Endothelial cell of umbilical vein (primary cell): Measurements from ENCODE around the gene MYO1C. TPM values are rescaled to one million over a fixed set of nuclear protein-coding genes. Genes with fewer than 3 reads are reported as not detected.

Experiments
- BruUV-seq: library from RNA; stranded (reverse); fragments of 400-500 nt; replicated peaks from 2 replicates; lab custom pipeline; 2021; lab: Mats Ljungman, UMichigan
- CTCF ChIA-PET: fragments of 300-600, 350-600 bp; sonication (Branson Sonifier 250); formaldehyde crosslinking; loops from one replicate; lab custom pipeline; 2021; ENCODE audit warnings: antibody characterized with exemption, inconsistent platforms; lab: Charles Lee
- POLR2A ChIA-PET: fragments of 300-600, 350-600 bp; sonication (Branson Sonifier 250); formaldehyde crosslinking; loops from one replicate; lab custom pipeline; 2021; ENCODE audit warnings: antibody characterized with exemption, inconsistent platforms; lab: Charles Lee
- DNase-seq: peaks from one replicate; pipeline ENCODE4 v3.0.0-alpha.2; 2011; ENCODE audit warnings: low read depth, low spot score
- FAIRE-seq: peaks from 2 replicates; lab custom pipeline; 2011; peaks lifted over from hg19 to GRCh38; lab: Jason Lieb, UNC
- H2AFZ ChIP-seq: 2 replicates; pipeline ENCODE4 v1.6.0; 2012; ENCODE audit warnings: low read depth, low read length, control low read depth, inconsistent platforms
- H3K27ac ChIP-seq: 2 replicates; pipeline ENCODE4 v1.5.1; 2011; ENCODE audit warnings: low read depth, mild to moderate bottlenecking, control low read depth, low read length, moderate library complexity; ENCODE audit not compliant: insufficient read depth
- H3K27me3 ChIP-seq, 2 experiments: 2 replicates each; pipeline versions ENCODE4 v1.6.0 to v1.6.1; 2011; ENCODE audit warnings: low read length in 2 of 2, mixed read lengths in 1 of 2; ENCODE audit not compliant: control insufficient read depth in 2 of 2, insufficient read depth in 2 of 2
- H3K36me3 ChIP-seq, 2 experiments: 2 replicates in 1 of 2; 3 replicates in 1 of 2; pipeline ENCODE4 v1.5.1; 2011; ENCODE audit warnings: low read length in 2 of 2, mild to moderate bottlenecking in 1 of 2, moderate library complexity in 1 of 2; ENCODE audit not compliant: control insufficient read depth in 2 of 2, insufficient read depth in 2 of 2; ENCODE audit errors: extremely low read depth in 1 of 2
- H3K4me1 ChIP-seq: 3 replicates; pipeline ENCODE4 v1.5.1; 2011; ENCODE audit warnings: mild to moderate bottlenecking, low read length; ENCODE audit not compliant: control insufficient read depth, insufficient read depth; ENCODE audit errors: extremely low read depth
- H3K4me2 ChIP-seq: 2 replicates; pipeline ENCODE4 v1.6.1; 2011; ENCODE audit warnings: low read length, control low read depth, mixed read lengths; ENCODE audit not compliant: insufficient read depth
- H3K4me3 ChIP-seq, 3 experiments: fragments of 200-600 bp in 1 of 3; sonication (generic), shearing (Covaris generic) in 1 of 3; replicated peaks in 1 of 3; 2 replicates each; pipeline ENCODE4 v1.5.1; 2011 to 2016; ENCODE audit warnings: control low read depth in 3 of 3, low read length in 3 of 3, mild to moderate bottlenecking in 2 of 3, inconsistent platforms in 1 of 3, low read depth in 1 of 3, moderate library complexity in 1 of 3; ENCODE audit not compliant: insufficient read depth in 1 of 3
- H3K79me2 ChIP-seq: 2 replicates; pipeline ENCODE4 v1.6.0; 2012; ENCODE audit warnings: low read length, inconsistent platforms; ENCODE audit not compliant: control insufficient read depth, insufficient read depth
- H3K9ac ChIP-seq: replicated peaks from 2 replicates; pipeline ENCODE3; 2011; ENCODE audit warnings: low read length, control low read depth; ENCODE audit not compliant: insufficient read depth; ENCODE audit errors: extremely low read depth
- H3K9me1 ChIP-seq: replicated peaks from 3 replicates; pipeline ENCODE4 v1.6.0; 2011; ENCODE audit warnings: mild to moderate bottlenecking, low read length; ENCODE audit not compliant: control insufficient read depth, insufficient read depth; ENCODE audit errors: extremely low read depth
- H3K9me3 ChIP-seq: replicated peaks from 2 replicates; pipeline ENCODE4 v1.5.1; 2012; ENCODE audit warnings: low read length, inconsistent platforms; ENCODE audit not compliant: control insufficient read depth, insufficient read depth
- H4K20me1 ChIP-seq: replicated peaks from 2 replicates; pipeline ENCODE3; 2011; ENCODE audit warnings: mild to moderate bottlenecking, low read length; ENCODE audit not compliant: control insufficient read depth, insufficient read depth; ENCODE audit errors: extremely low read depth
- CTCF ChIP-seq, 2 donors: IDR thresholded peaks; 1 replicate in 1 of 2; 2 replicates in 1 of 2; pipeline ENCODE4 v1.5.1; 2011; ENCODE audit warnings: low read length in 2 of 2, mild to moderate bottlenecking in 2 of 2, moderate library complexity in 2 of 2, control low read depth in 1 of 2, inconsistent platforms in 1 of 2, low read depth in 1 of 2; ENCODE audit not compliant: insufficient read depth in 1 of 2; ENCODE audit errors: extremely low read depth in 1 of 2
- EZH2 ChIP-seq: IDR thresholded peaks from 2 replicates; pipeline ENCODE4 v1.6.1; 2012; ENCODE audit warnings: borderline replicate concordance, low read depth, mild to moderate bottlenecking, moderate library complexity, low read length, inconsistent platforms; ENCODE audit not compliant: severe bottlenecking
- FOS ChIP-seq: IDR thresholded peaks from 2 replicates; pipeline ENCODE4 v1.6.1; 2011; ENCODE audit warnings: mild to moderate bottlenecking, low read length, moderate library complexity, borderline replicate concordance; ENCODE audit not compliant: insufficient read depth
- GATA2 ChIP-seq: IDR thresholded peaks from 2 replicates; pipeline ENCODE4 v1.7.0; 2011; ENCODE audit warnings: low read depth, mild to moderate bottlenecking, moderate library complexity, mixed read lengths, low read length; ENCODE audit not compliant: insufficient read length, insufficient read depth
- JUN ChIP-seq: IDR thresholded peaks from 2 replicates; pipeline ENCODE4 v1.6.1; 2011; ENCODE audit warnings: borderline replicate concordance, low read depth; ENCODE audit not compliant: insufficient read length, insufficient read depth
- MAX ChIP-seq: IDR thresholded peaks from 2 replicates; pipeline ENCODE4 v1.6.1; 2011; ENCODE audit not compliant: insufficient read depth, insufficient read length
- MYC ChIP-seq: IDR thresholded peaks from one replicate; pipeline ENCODE4 v1.6.1; 2011; ENCODE audit warnings: mild to moderate bottlenecking, low read depth, low read length
- POLR2A ChIP-seq: IDR thresholded peaks from 2 replicates; pipeline ENCODE4 v1.6.1; 2012; ENCODE audit warnings: low read depth, mild to moderate bottlenecking, control low read depth, low read length
- POLR2AphosphoS5 ChIP-seq: IDR thresholded peaks from 2 replicates; pipeline ENCODE4 v1.6.1; 2012; ENCODE audit warnings: low read depth, mild to moderate bottlenecking, control low read depth, low read length, moderate library complexity; ENCODE audit not compliant: insufficient read depth
- dilution Hi-C: fragments of 300-500 bp; cut with MboI; formaldehyde crosslinking; loops from one replicate; pipeline ENCODE4 v1.15.0; 2019; ENCODE audit warnings: low sequenced_read_pairs; ENCODE audit not compliant: extremely low pct_ligation_motif_present
- intact Hi-C: fragments of 100-400 bp; cut with micrococcal nuclease; formaldehyde crosslinking; loops from one replicate; pipeline ENCODE4 v1.10.0; 2022
- polyA plus RNA-seq, 4 experiments: library from polyadenylated mRNA; depleted of rRNA in 3 of 4; stranded (reverse) in 3 of 4; unstranded in 1 of 4; fragments of >200 nt; gene quantifications; 2 replicates each; pipeline versions ENCODE4 v1.2.1 to v1.2.3, GENCODE V29; 2011 to 2012; ENCODE audit warnings: missing spikeins in 1 of 4
- total RNA-seq: library from RNA; stranded (reverse); gene quantifications from 2 replicates; pipeline ENCODE4 v1.2.3, GENCODE V29; 2021

Gene MYO1C
- total and polyA plus RNA-seq, 2 donors (not counting 3 experiments of a cell fraction or from before 2014, with no cell fraction given) = 141 to 206 TPM

GRCh38 chr17:1474402-1475189 is 17.9 kb downstream of the MYO1C start:
- Histone ChIP-seq H3K27me3 (no peaks in the 10 kb centered on the region), H3K9ac (no peak overlapping the region), H2AFZ (no peak overlapping the region), H3K36me3 (peaks cover 12 to 47% of the 10 kb centered on the region in 2 experiments), H3K4me3 (no peak overlapping the region), H3K4me2 (no peak overlapping the region), H3K79me2 (no peaks in the 10 kb centered on the region), H3K27ac (no peak overlapping the region), H3K4me1 (no peaks in the 10 kb centered on the region), H3K9me3 (no peaks in the 10 kb centered on the region), H4K20me1 (no peaks in the 10 kb centered on the region), H3K9me1 (no peaks in the 10 kb centered on the region)
- intact Hi-C loops (no loop called here), dilution Hi-C loops (no loop called here)
- DNase-seq = no peak
- ChIA-PET CTCF (interaction anchor here (1.2 to 1.5 kb wide), 2 partner anchors 41 to 109 kb away, joined by 6 to 7 read pairs; no protein-coding TSS in a partner anchor), POLR2A (no interaction called here)
- TF ChIP-seq POLR2AphosphoS5 (no peak), EZH2 (no peak), CTCF (IDR thresholded peaks at IDR 0.05; ENCODE audit: extremely low read depth in 1 of 2, insufficient read depth in 1 of 2, low read depth in 1 of 2, low read length in 2 of 2) (no peak), FOS (no peak), MYC (no peak), GATA2 (no peak), POLR2A (no peak), MAX (no peak), JUN (no peak)
- BruUV-seq = no TSS peak
- no peak for FAIRE-seq
